Right lung (tissue), 5 donors: Measurements from ENCODE around the gene PEAR1. TPM values are rescaled to one million over a fixed set of nuclear protein-coding genes. Genes with fewer than 3 reads are reported as not detected.

ENCODE experiments used
- DNase-seq, 2 donors: peaks; one replicate each; pipeline ENCODE4 v3.0.0-alpha.2; 2013
- polyA plus RNA-seq, 5 donors: library from polyadenylated mRNA; unstranded; fragments of 120-200 nt; gene quantifications; one replicate each; pipeline versions ENCODE4 v1.2.1 to v1.2.3, GENCODE V29; 2013; ENCODE audit warnings: inconsistent platforms in 1 of 5, low replicate concordance in 1 of 5; ENCODE audit not compliant: insufficient read length in 5 of 5, insufficient read depth in 1 of 5

PEAR1 gene
- polyA plus RNA-seq, 5 donors: 21.9 to 34.1 (median 27.9) TPM

- no peak for DNase-seq
Observed at GRCh38 chr1:156880473-156880872, 13.0 kb upstream of the PEAR1 start.

GRCh38 chr1:156881101-156881500 is 12.4 kb upstream of the PEAR1 start:
- no peak for DNase-seq

GRCh38 chr1:156881663-156882062 is 11.9 kb upstream of the PEAR1 start:
- DNase-seq: no peak

- DNase-seq: no peak
Observed at GRCh38 chr1:156882543-156882942, 11.0 kb upstream of the PEAR1 start.

- no peak for DNase-seq
Observed at GRCh38 chr1:156883919-156884318, 9.6 kb upstream of the PEAR1 start.

- no peak for DNase-seq
Observed at GRCh38 chr1:156884560-156885184, 8.8 kb upstream of the PEAR1 start.

- DNase-seq: no peak
Observed at GRCh38 chr1:156885314-156885713, 8.2 kb upstream of the PEAR1 start.

GRCh38 chr1:156885880-156886355 is 7.6 kb upstream of the PEAR1 start:
- no peak for DNase-seq

- DNase-seq: no peak
Observed at GRCh38 chr1:156886583-156887281, 6.8 kb upstream of the PEAR1 start.

- no peak for DNase-seq
Observed at GRCh38 chr1:156887317-156887716, 6.2 kb upstream of the PEAR1 start.

- DNase-seq: no peak
Observed at GRCh38 chr1:156887734-156888133, 5.8 kb upstream of the PEAR1 start.

GRCh38 chr1:156889802-156890580 is 3.5 kb upstream of the PEAR1 start:
- DNase-seq: peak; percentile 60 to 77

- DNase-seq: peak; percentile 89 to 92
Observed at GRCh38 chr1:156892190-156893047, 1.1 kb upstream of the PEAR1 start.

- DNase-seq: no peak
Observed at GRCh38 chr1:156894001-156894400, 483 bp downstream of the PEAR1 start.

GRCh38 chr1:156894711-156895454 is 1.4 kb downstream of the PEAR1 start:
- no peak for DNase-seq

GRCh38 chr1:156895455-156895812 is 1.9 kb downstream of the PEAR1 start:
- no peak for DNase-seq

- DNase-seq: no peak
Observed at GRCh38 chr1:156895927-156896326, 2.4 kb downstream of the PEAR1 start.

- DNase-seq: no peak
Observed at GRCh38 chr1:156896490-156897033, 3.0 kb downstream of the PEAR1 start.

- DNase-seq: no peak
Observed at GRCh38 chr1:156897078-156897825, 3.7 kb downstream of the PEAR1 start.

GRCh38 chr1:156898161-156898566 is 4.6 kb downstream of the PEAR1 start:
- peak; percentile 61 to 76 for DNase-seq
